GM21447 (cell line): Measurements from ENCODE around the gene CDCA7.
"Not testable (repeated sequence)": the region's sequence is repeated elsewhere in the genome, so short reads cannot be mapped to it uniquely, and the experiment has no call there.

Experiments
- ATAC-seq: cut with Tn5 transposase; IDR thresholded peaks from one replicate; pipeline ENCODE4 v1.9.1; 2021; ENCODE audit not compliant: unreplicated experiment

Gene CDCA7

DNA sequence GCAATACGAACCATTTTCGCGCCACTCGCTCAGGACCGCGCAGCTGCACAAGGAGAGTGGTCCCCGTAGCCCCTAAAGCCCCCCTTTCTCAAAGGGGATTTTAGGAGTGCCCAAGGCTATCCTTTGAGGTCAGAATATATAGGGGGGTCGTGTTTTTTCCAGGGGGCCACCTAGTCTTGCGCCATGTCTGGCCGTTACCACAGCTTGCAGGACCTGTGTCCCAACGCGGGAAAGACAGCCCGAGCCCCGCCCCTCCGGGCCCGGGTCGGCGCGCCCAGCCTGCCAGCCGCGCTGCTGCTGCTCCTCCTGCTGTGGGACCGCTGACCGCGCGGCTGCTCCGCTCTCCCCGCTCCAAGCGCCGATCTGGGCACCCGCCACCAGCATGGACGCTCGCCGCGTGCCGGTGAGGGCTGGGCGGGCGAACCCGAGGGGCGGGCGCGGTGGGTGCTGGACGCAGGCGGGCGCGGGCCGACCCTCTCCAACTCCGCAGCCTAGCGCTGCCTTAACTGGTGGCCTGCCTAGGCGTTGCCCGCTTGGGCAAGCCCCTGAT, at the start of gene CDCA7:
Gene CDCA7 (plus strand): TSS at position 291 of the 550 bp plus-strand sequence. CDS start 92 bp downstream, at position 383.
- peak; percentile 47 for ATAC-seq

DNA sequence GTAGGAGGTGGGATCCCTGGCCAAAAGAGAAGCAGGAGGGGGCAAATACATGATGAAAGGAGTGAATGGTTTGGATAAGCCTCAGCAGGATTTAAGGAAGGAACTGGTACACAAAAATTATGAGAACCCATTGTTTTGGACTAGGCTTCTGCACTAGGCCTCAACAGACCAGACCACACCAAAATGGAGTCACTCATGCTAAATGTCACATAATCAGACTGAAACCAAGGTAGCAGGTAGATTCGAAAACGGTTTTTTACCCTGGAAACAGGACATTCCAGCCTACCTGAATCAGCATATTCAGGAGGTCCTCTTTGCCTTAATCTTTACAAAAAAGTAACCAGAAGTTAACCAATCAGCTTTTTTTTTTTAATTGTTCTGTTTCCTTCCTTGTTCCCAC, 49.4 kb upstream of the CDCA7 start:
- no peak for ATAC-seq

DNA sequence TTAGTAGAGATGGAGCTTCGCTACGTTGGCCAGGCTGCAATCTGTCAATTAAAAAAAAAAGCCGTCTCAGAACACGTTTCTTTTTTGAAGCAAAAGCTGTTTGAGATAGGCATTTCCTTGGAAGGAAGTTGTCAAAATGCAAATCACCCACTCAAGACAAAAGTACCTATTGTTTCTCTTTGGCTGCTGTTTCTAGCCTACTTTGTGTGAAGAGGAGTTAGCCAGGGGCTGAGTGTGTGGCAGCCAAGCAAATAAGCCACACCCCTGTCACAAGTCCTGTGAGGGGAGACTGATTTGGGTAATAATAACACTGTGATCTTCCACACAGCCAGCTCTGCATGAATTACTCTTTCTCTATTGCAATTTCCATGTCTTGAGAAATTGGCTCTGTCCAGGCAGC, 47.4 kb upstream of the CDCA7 start:
- peak; percentile 85 for ATAC-seq

- ATAC-seq: not testable (repeated sequence)
Observed at GRCh38 chr2:173309370-173309769, 45.3 kb upstream of the CDCA7 start.

DNA sequence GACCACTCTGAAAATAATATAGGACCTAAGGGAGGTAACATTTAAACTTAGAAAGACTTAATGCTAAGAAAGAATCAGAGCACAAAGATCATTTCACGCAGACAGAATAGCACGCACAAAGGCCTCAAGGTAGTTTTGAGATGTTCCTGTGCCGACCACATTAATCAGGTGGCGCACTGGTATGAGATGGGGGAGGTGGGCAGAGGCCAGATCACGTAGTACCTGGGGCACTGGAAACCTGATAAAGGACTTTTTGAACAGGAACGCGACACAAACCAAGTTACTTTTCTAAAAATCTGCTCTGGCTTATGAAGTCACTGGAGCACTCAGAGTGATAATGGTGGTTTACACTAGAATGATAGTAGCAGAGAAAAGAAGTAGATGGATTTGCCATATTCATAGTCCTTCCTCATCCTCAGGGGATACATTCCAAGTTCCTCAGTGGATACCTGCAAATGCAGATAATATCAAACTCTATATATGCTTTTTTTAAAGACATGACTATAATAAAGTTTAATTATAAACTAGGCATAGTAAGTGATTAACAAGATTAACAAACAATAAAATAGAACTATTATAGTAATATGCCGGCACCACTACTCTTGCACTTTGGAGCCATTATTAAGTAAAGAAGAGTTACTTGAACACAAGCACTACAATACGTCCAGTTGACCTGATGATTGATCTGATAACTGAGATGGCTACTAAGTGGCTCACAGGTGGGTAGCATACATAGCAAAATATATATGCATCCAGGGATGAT, 42.6 kb upstream of the CDCA7 start:
- ATAC-seq: no peak

DNA sequence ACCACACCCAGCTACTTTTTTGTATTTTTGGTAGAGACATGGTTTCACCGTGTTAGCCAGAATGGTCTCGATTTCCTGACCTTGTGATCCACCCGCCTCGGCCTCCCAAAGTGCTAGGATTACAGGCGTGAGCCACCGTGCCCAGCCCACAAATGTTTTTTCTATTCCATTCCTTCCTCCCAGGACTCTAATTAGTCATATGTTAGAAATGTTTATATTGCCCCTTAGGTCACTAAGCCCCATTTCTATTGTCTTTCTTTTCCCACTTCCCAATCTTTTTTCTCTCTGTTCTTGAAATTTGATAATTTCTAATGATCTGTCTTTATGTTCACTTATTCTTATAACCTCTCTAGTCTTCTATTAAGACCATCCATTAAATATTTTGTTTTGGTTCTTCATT, 31.3 kb upstream of the CDCA7 start:
- no peak for ATAC-seq

DNA sequence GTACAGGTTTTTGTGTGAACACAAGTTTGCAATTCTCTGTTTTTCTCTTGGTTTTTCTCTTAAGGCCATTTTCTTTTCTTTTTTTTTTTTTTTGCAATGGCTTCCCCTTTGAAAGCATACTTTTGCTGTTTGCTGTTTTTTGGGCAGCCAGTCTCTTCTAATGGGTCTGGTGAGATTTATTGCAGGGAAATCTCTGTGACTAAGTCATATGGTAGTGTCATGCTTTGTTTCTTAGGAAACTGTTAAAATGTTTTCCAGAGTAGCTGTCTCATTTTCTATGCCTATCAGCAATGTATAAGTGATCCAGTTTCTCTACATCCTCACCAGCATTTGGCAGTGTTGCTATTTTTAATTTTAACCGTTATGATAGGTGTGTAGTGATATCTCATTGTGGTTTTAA, 27.9 kb upstream of the CDCA7 start:
- ATAC-seq: no peak

- ATAC-seq: no peak
Observed at GRCh38 chr2:173327421-173327820, 27.3 kb upstream of the CDCA7 start.

DNA sequence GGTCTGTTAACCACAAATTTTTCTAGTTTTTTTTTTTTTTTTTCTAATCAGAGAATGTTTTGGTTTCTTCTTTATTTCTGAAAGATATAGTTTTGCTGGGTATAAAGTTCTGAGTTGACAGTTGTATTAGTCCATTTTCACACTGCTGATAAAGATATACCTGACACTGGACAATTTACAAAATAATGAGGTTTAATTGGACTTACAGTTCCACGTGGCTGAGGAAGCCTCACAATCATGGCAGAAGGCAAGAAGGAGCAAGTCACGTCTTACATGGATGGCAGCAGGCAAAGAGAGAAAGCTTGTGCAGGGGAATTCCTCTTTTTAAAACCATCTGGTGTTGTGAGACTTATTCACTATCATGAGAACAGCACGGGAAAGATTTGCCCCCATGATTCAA, 21.7 kb upstream of the CDCA7 start:
- not testable (repeated sequence) for ATAC-seq

DNA sequence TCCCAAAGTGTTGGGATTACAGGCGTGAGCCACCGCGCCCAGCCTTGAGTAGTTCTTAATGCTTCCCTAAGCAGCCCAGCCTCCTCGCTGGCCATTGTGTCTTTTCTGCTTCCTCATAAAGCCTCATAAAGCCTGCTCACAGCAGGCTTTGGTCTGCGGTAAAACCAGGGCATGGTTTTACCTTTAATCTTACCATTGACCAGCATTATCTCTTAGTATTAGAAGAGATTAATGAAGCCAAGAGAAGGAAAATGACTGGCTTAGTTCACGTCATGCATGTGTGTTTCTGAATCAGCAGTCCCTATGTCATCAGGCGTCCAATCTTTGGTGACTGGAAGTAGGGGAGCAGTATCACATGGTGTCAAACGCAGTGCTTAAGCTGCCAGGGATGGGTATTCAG, 14.9 kb upstream of the CDCA7 start:
- no peak for ATAC-seq

GRCh38 chr2:173343921-173344320, 10.8 kb upstream of the CDCA7 start:
- ATAC-seq: no peak

DNA sequence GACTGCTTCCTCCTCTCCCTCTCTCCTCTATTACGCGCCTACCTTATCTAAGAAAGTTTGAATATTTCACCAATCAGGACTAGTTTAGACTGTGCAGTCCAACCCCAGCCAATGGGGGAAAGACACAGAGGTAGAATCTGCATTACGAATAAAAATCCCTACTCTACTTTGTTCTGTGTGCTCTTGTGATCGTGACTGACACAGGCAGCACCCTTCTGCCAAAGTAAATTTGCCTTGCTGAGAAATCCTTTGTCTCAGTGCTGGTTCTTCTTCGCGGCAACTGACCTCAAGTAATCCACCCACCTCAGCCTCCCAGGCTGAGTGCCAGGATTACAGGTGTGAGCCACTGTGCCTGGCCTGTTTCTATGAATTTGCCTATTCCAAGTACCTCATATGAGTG, 8.6 kb upstream of the CDCA7 start:
- no peak for ATAC-seq

GRCh38 chr2:173347305-173348168, 7.1 kb upstream of the CDCA7 start:
- ATAC-seq: no peak

- ATAC-seq: no peak
Observed at GRCh38 chr2:173349287-173349686, 5.4 kb upstream of the CDCA7 start.

- ATAC-seq: no peak
Observed at GRCh38 chr2:173350383-173350782, 4.3 kb upstream of the CDCA7 start.

DNA sequence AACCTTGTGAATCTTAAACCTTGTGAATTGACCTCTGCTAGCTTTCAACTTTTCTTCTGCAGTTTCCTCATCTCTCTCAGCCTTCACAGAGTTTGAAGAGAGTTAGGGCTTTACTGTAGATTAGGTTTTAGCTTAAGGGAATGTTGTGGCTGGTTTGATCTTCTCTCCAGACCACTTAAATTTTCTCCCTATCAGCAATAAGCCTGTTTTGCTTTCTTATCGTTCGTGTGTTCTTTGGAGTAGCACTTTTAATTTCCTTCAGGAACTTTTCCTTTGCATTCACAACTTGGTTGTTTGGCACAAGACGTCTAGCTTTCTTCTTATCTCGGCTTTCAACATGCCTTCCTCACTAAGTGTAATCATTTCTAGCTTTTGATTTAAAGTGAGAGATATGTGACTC, 2.8 kb upstream of the CDCA7 start:
- ATAC-seq: no peak

- ATAC-seq: no peak
Observed at GRCh38 chr2:173353556-173353955, 1.1 kb upstream of the CDCA7 start.

- peak; percentile 57 for ATAC-seq
Observed at GRCh38 chr2:173354073-173354581, 545 bp upstream of the CDCA7 start.

DNA sequence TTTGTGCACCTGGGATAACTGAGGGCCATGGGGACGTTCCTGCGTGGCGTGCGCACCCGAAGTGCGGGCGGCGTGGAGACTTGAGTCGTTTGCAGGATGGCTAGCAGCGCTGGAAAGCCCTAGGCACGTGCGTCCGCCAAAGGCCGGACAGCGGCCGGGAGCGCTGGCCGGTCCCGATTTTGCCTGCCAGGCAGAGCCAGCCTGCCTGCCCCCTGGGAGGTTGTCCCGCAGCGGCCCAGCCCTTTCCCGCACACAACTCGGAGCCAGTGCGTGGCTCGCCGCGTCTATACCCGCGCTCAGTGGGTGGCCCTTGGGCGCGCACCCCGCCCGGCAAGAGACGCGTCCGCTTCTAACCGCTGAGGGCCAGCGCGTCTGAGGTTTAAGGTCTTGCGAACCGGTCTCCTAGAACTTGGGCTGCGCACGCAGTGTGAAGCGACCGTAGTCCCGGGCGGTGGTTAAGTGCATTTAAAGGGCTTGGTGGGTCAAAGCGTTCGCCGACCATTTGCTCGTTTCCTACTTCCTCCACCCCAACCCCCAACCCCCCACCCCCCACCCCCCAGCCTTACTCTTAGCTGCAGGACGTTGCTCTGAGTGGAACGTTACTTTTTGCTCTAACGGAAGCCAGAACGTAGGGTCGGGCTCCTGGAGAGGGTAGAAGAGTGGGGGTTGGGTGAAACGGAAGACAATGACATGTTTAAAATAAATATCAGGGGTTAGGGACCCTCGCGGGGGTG, 627 bp downstream of the CDCA7 start:
- ATAC-seq: peak; percentile 28

GRCh38 chr2:173355866-173356508, 1.3 kb downstream of the CDCA7 start:
- peak; percentile 6 for ATAC-seq
